SK-N-MC (cell line): ENCODE data around the gene ASCC2.

ENCODE experiments used
- DNase-seq: peaks from one replicate; pipeline ENCODE4 v3.0.0-alpha.2; 2011; ENCODE audit warnings: low read depth, low spot score
- H3K27ac ChIP-seq: fragments of 200-600 bp; sonication (generic); 2 replicates; pipeline ENCODE4 v1.5.1; 2016; ENCODE audit warnings: mixed run types
- H3K36me3 ChIP-seq: fragments of 200-600 bp; sonication (generic); 2 replicates; pipeline ENCODE4 v1.6.1; 2017; ENCODE audit warnings: antibody characterized with exemption, low read length, mixed read lengths; ENCODE audit not compliant: insufficient read depth
- H3K4me3 ChIP-seq: fragments of 200-600 bp; sonication (generic); 2 replicates; pipeline ENCODE4 v1.5.1; 2016
- H3K9ac ChIP-seq: fragments of 200-600 bp; sonication (generic); 2 replicates; pipeline ENCODE4 v1.8.0; 2017; ENCODE audit warnings: mixed run types, mixed read lengths; ENCODE audit not compliant: insufficient read length
- H3K9me3 ChIP-seq: fragments of 200-600 bp; sonication (generic); 2 replicates; pipeline ENCODE4 v1.6.1; 2017; ENCODE audit warnings: low read depth, mild to moderate bottlenecking, antibody characterized with exemption, low read length, moderate library complexity, mixed read lengths
- EZH2 ChIP-seq: fragments of 200-600 bp; sonication (generic); IDR thresholded peaks from one replicate; pipeline ENCODE4 v1.6.1; 2017; ENCODE audit warnings: antibody characterized with exemption
- FOXP2 ChIP-seq: optimal IDR thresholded peaks from 2 replicates; pipeline ENCODE3; 2011; ENCODE audit warnings: mild to moderate bottlenecking, moderate library complexity; ENCODE audit not compliant: insufficient read depth; ENCODE audit errors: extremely low read length, control extremely low read depth
- POLR2AphosphoS5 ChIP-seq: IDR thresholded peaks from 2 replicates; pipeline ENCODE4 v1.6.1; 2012; ENCODE audit warnings: mild to moderate bottlenecking, low read depth, low read length, borderline replicate concordance

ASCC2 gene

GRCh38 chr22:29767171-29768051, 70.7 kb downstream of the ASCC2 start, which contains the start of gene UQCR10:
UQCR10 (plus strand) TSS chr22:29767369; CDS start chr22:29767399, 30 bp downstream.
- peaks cover 23% of the 10 kb centered on the region for H3K36me3 ChIP-seq
- no peak for TF ChIP-seq FOXP2
- no peak for TF ChIP-seq EZH2
- TF ChIP-seq POLR2AphosphoS5: peak; percentile 86
- peak; percentile 83 for DNase-seq
- peak within 1 kb of the TSS; percentile 97 for H3K9ac ChIP-seq
- H3K4me3 ChIP-seq: peak within 1 kb of the TSS; percentile 99
- H3K27ac ChIP-seq: peak within 1 kb of the TSS; percentile 96
- no peaks in the 10 kb centered on the region for H3K9me3 ChIP-seq

- H3K27ac ChIP-seq: peak within 1 kb of the TSS; percentile 96
- H3K9ac ChIP-seq: peak within 1 kb of the TSS; percentile 97
Measured at GRCh38 chr22:29766632-29767170, 71.4 kb downstream of the ASCC2 start, which contains the start of gene ZMAT5. ZMAT5 (minus strand) TSS chr22:29767007; CDS start chr22:29748544, 18,463 bp downstream.

GRCh38 chr22:29765905-29766631, 72.0 kb downstream of the ASCC2 start:
- Histone ChIP-seq H3K36me3 (peaks cover 23% of the 10 kb centered on the region), H3K4me3 (peak overlapping the region; percentile 99), H3K9me3 (no peaks in the 10 kb centered on the region), H3K27ac (peak overlapping the region; percentile 4; the same call in 1 of the 2 replicates), H3K9ac (peak overlapping the region; percentile 78)
- TF ChIP-seq POLR2AphosphoS5 (no peak), FOXP2 (no peak), EZH2 (no peak)
- no peak for DNase-seq

More at GRCh38 chr22:29766632-29767170, 71.4 kb downstream of the ASCC2 start, which contains the start of gene ZMAT5:
- no peak for TF ChIP-seq FOXP2
- peak; percentile 66 for TF ChIP-seq POLR2AphosphoS5
- Histone ChIP-seq H3K36me3 (peaks cover 23% of the 10 kb centered on the region), H3K4me3 (peak within 1 kb of the TSS; percentile 99), H3K9me3 (no peaks in the 10 kb centered on the region)
- peak; percentile 92 for DNase-seq

DNA sequence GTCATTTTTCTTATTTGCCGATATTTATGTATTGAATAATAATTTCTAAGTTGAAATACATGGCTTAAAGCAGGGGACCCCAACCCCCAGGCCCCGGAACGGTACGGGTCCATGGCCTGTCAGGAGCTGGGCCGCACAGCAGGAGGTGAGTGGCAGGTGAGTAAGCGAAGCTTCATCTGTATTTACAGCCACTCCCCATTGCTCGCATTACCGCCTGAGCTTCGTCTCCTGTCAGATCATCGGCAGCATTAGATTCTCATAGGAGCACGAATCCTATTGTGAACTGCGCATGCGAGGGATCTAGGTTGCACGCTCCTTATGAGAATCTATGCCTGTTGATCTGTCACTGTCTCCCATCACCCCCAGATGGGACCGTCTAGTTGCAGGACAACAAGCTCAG, 75.8 kb downstream of the ASCC2 start:
- no peak for TF ChIP-seq FOXP2
- no peak for TF ChIP-seq POLR2AphosphoS5
- no peak for TF ChIP-seq EZH2
- no peaks in the 10 kb centered on the region for H3K9me3 ChIP-seq
- no peaks in the 10 kb centered on the region for H3K36me3 ChIP-seq
- no peak overlapping the region for H3K9ac ChIP-seq
- no peak overlapping the region for H3K4me3 ChIP-seq
- no peak overlapping the region for H3K27ac ChIP-seq
- no peak for DNase-seq

DNA sequence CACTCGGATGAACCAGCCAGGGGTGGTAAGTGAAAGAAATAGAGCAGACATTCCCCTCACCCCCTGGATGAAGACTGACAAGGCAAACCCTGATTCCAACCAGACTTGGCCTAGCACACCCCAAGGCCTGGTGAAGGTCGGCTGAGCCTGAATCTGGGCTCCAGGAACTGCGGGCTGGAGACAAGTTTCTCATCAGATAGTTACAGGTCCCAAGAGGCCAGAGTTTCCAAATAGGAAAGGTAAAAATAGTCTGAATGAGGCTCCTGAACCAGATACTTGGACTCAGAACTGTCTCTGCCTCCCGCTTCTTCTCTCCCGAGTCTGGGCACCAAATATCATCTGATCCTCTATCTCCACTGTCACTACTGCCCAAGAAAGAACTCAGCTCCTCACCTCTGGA, 79.1 kb downstream of the ASCC2 start:
- no peak for TF ChIP-seq EZH2
- TF ChIP-seq POLR2AphosphoS5: no peak
- no peak for TF ChIP-seq FOXP2
- no peak overlapping the region for H3K27ac ChIP-seq
- H3K4me3 ChIP-seq: no peak overlapping the region
- H3K36me3 ChIP-seq: no peaks in the 10 kb centered on the region
- H3K9ac ChIP-seq: no peak overlapping the region
- no peak for DNase-seq
- H3K9me3 ChIP-seq: no peaks in the 10 kb centered on the region

DNA sequence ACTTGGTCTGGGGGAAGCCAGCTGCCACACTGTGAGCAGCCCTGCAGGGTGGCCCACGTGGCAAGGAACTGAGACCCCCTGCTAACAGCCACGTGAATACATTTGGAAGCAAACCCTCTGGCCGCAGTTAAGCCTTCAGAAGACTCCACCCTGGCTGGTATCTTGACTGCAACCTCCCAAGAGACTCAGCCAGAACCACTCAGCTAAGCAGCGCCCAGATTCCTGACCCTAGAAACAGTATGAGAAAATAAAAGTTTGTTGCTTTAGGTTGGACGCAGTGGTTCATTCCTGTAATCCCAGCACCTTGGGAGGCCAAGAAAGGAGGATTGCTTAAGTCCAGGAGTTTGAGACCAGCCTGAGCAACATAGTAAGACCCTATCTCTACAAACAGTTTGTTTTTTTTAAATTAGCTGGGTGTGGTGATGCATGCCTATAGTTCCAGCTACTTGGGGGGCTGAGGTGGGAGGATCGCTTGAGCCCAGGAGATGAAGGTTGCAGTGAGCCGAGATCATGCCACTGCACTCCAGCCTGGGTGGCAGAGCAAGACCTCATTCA, 79.9 kb downstream of the ASCC2 start:
- H3K4me3 ChIP-seq: no peak overlapping the region
- no peak overlapping the region for H3K9ac ChIP-seq
- DNase-seq: no peak
- H3K36me3 ChIP-seq: no peaks in the 10 kb centered on the region
- no peak overlapping the region for H3K27ac ChIP-seq
- no peak for TF ChIP-seq EZH2
- no peak for TF ChIP-seq POLR2AphosphoS5
- no peak for TF ChIP-seq FOXP2
- no peaks in the 10 kb centered on the region for H3K9me3 ChIP-seq

- DNase-seq: no peak
- Histone ChIP-seq H3K4me3 (no peak overlapping the region), H3K9me3 (no peaks in the 10 kb centered on the region), H3K36me3 (no peaks in the 10 kb centered on the region), H3K9ac (no peak overlapping the region), H3K27ac (no peak overlapping the region)
- TF ChIP-seq FOXP2 (no peak), POLR2AphosphoS5 (no peak), EZH2 (no peak)
Measured at GRCh38 chr22:29757096-29757495, 81.0 kb downstream of the ASCC2 start.
